MM.1S (cell line): ENCODE results near the gene CHM.

Experiments used
- CTCF ChIP-seq: fragments of 300-600 bp; sonication (generic); IDR thresholded peaks from 2 replicates; pipeline ENCODE4 v1.5.1; 2016; ENCODE audit warnings: antibody characterized with exemption, low read length, mixed read lengths
- EZH2 ChIP-seq: fragments of 300-600 bp; sonication (generic); optimal IDR thresholded peaks from 2 replicates; pipeline ENCODE3; 2017; ENCODE audit warnings: low read depth, mild to moderate bottlenecking, antibody characterized with exemption, low read length, mixed read lengths

- TF ChIP-seq CTCF: no peak
- no peak for TF ChIP-seq EZH2
Observed at GRCh38 chrX:86033385-86033784, 14.0 kb downstream of the CHM start.
